Lung (tissue), 13 donors: ENCODE results near the gene KLHL21. TPM values are rescaled to one million over a fixed set of nuclear protein-coding genes. Genes with fewer than 3 reads are reported as not detected.

ENCODE experiments used
- ATAC-seq: fragments of 200-7000 bp; cut with Tn5 transposase; one replicate; pipeline ENCODE4 v1.9.1; 2020; ENCODE audit warnings: moderate number of reproducible peaks; ENCODE audit not compliant: insufficient read depth, low FRiP score
- DNase-seq, 3 donors: peaks; one replicate each; pipeline ENCODE4 v3.0.0-alpha.2; 2013 to 2017
- H3K27ac ChIP-seq, 2 donors: one replicate each; pipeline ENCODE4 v1.5.1; 2013; ENCODE audit warnings: mild to moderate bottlenecking in 2 of 2, moderate library complexity in 2 of 2, control low read depth in 1 of 2, inconsistent platforms in 1 of 2, low read depth in 1 of 2, low read length in 1 of 2
- H3K27me3 ChIP-seq, 3 donors: one replicate each; pipeline ENCODE4 v1.5.1; 2013; ENCODE audit warnings: low read length in 2 of 3; ENCODE audit not compliant: control insufficient read depth in 3 of 3, insufficient read depth in 3 of 3
- H3K36me3 ChIP-seq, 4 donors: one replicate each; pipeline ENCODE4 v1.5.1; 2013; ENCODE audit warnings: low read length in 4 of 4, mild to moderate bottlenecking in 1 of 4, moderate library complexity in 1 of 4; ENCODE audit not compliant: control insufficient read depth in 4 of 4, insufficient read depth in 4 of 4
- H3K4me1 ChIP-seq, 5 donors: one replicate each; pipeline ENCODE4 v1.5.1; 2013; ENCODE audit warnings: low read length in 5 of 5, mild to moderate bottlenecking in 2 of 5, moderate library complexity in 1 of 5; ENCODE audit not compliant: control insufficient read depth in 5 of 5, insufficient read depth in 5 of 5
- H3K4me3 ChIP-seq: one replicate; pipeline ENCODE4 v1.5.1; 2013; ENCODE audit warnings: mild to moderate bottlenecking, control low read depth, moderate library complexity
- H3K9ac ChIP-seq, 2 donors: one replicate each; pipeline ENCODE4 v1.5.1; 2013; ENCODE audit warnings: low read length in 2 of 2, control low read depth in 1 of 2; ENCODE audit not compliant: insufficient read depth in 1 of 2
- H3K9me3 ChIP-seq, 4 donors: one replicate each; pipeline ENCODE4 v1.5.1; 2013; ENCODE audit warnings: low read length in 3 of 4, mild to moderate bottlenecking in 1 of 4, moderate library complexity in 1 of 4; ENCODE audit not compliant: control insufficient read depth in 4 of 4, insufficient read depth in 3 of 4
- CTCF ChIP-seq: IDR thresholded peaks from 2 replicates; pipeline ENCODE4 v1.5.1; 2012; ENCODE audit warnings: mild to moderate bottlenecking; ENCODE audit errors: control extremely low read depth, extremely low read depth
- WGBS, 2 donors: extraction: QIAGEN DNeasy Blood & Tissue Kit; methylation state at CpG; one replicate each; pipeline ENCODE4 v1.1.7; 2013; 5-methylcytosine and 5-hydroxymethylcytosine counted together
- polyA plus RNA-seq, 2 donors: library from polyadenylated mRNA; stranded (reverse); fragments of 200-250 nt; gene quantifications; one replicate each; pipeline ENCODE4 v1.2.1, GENCODE V29; 2013
- small RNA-seq: library from RNA; depleted of rRNA; stranded (forward); fragments of <200 nt; gene quantifications from one replicate; pipeline ENCODE3, GENCODE V24; 2014; ENCODE audit warnings: low replicate concordance
- total RNA-seq, 2 donors: library from RNA; depleted of rRNA in 1 of 2; stranded (reverse); fragments of >200 nt in 1 of 2; gene quantifications; one replicate each; pipeline ENCODE4 v1.2.1, GENCODE V29; 2014 to 2021
- donor health status: control.
- donor health status: control.
- donor health status: Bipolar disorder and iron deficiency.
- donor health status: healthy.
- donor health status: DM: yes; HTN: yes; CAD: no.

Gene KLHL21
- total and polyA plus RNA-seq, 4 donors, result 9.2 to 31.3 (median 19.7) TPM

GRCh38 chr1:6544831-6545230 lies 57.8 kb downstream of the KLHL21 start:
- Histone ChIP-seq H3K9ac (no peak overlapping the region), H3K27ac (no peak overlapping the region), H3K27me3 (no peaks in the 10 kb centered on the region), H3K4me1 (peaks cover 0 to 1% (median 0%) of the 10 kb centered on the region in 5 donors), H3K9me3 (no peaks in the 10 kb centered on the region), H3K4me3 (no peak overlapping the region), H3K36me3 (peaks cover 15 to 42% (median 28%) of the 10 kb centered on the region in 4 donors)
- DNase-seq (no peak), ATAC-seq (no peak)
- 68 to 73% methylated on average over 3 of the region's 3 CpGs for WGBS, 2 donors
- no peak for TF ChIP-seq CTCF

Small RNA genes lying within 50 kb of the gene (small RNA-seq; reads per million reads assigned to genes)
- gene RNU6-731P, result not detected

Other genes starting within 250 kb of the KLHL21 start
- 10 to 100 TPM in 1 of 2 donors, 1 to 10 TPM in 1; 8.8 to 37.4 TPM for gene ACOT7, start 209.1 kb downstream of the KLHL21 start, total RNA-seq
- gene ACOT7, start 209.1 kb downstream of the KLHL21 start, polyA plus RNA-seq, result 10 to 100 TPM; 17.9 to 28.3 TPM
- gene HES2, start 182.9 kb downstream of the KLHL21 start, total RNA-seq, result 1 to 10 TPM in 1 of 2 donors, under 1 TPM in 1; 0.26 to 5.0 TPM
- gene HES2, start 182.9 kb downstream of the KLHL21 start, polyA plus RNA-seq, result 1 to 10 TPM in 1 of 2 donors, under 1 TPM in 1; 0.86 to 4.5 TPM
- gene ESPN, start 178.1 kb downstream of the KLHL21 start, total RNA-seq, result 10 to 100 TPM; 11.2 to 20.8 TPM
- gene ESPN, start 178.1 kb downstream of the KLHL21 start, polyA plus RNA-seq, result 1 to 10 TPM; 2.1 to 3.6 TPM
- 10 to 100 TPM; 11.2 to 19.8 TPM for gene TNFRSF25, start 136.7 kb downstream of the KLHL21 start, total RNA-seq
- 10 to 100 TPM in 1 of 2 donors, 1 to 10 TPM in 1; 4.9 to 12.3 TPM for gene TNFRSF25, start 136.7 kb downstream of the KLHL21 start, polyA plus RNA-seq
- 10 to 100 TPM; 11.2 to 22.9 TPM for gene PLEKHG5, start 111.2 kb downstream of the KLHL21 start, total RNA-seq
- gene PLEKHG5, start 111.2 kb downstream of the KLHL21 start, polyA plus RNA-seq, result 1 to 10 TPM; 3.4 to 8.7 TPM
- gene NOL9, start 48.4 kb downstream of the KLHL21 start, total RNA-seq, result 10 to 100 TPM; 26.4 to 29.4 TPM
- 1 to 10 TPM; 3.4 to 6.9 TPM for gene NOL9, start 48.4 kb downstream of the KLHL21 start, polyA plus RNA-seq
- under 1 TPM; 0.21 to 0.51 TPM for gene TAS1R1, start 47.6 kb downstream of the KLHL21 start, total RNA-seq
- gene TAS1R1, start 47.6 kb downstream of the KLHL21 start, polyA plus RNA-seq, result under 1 TPM; 0.02 to 0.08 TPM
- gene ZBTB48, start 22.9 kb downstream of the KLHL21 start, total RNA-seq, result 10 to 100 TPM; 21.6 to 41.3 TPM
- 10 to 100 TPM; 33.0 to 35.5 TPM for gene ZBTB48, start 22.9 kb downstream of the KLHL21 start, polyA plus RNA-seq
- gene PHF13, start 10.9 kb upstream of the KLHL21 start, total RNA-seq, result 10 to 100 TPM in 1 of 2 donors, 1 to 10 TPM in 1; 8.9 to 20.6 TPM
- gene PHF13, start 10.9 kb upstream of the KLHL21 start, polyA plus RNA-seq, result 1 to 10 TPM; 5.4 to 5.6 TPM
- 10 to 100 TPM; 12.6 to 26.5 TPM for gene THAP3, start 22.0 kb upstream of the KLHL21 start, total RNA-seq
- 10 to 100 TPM; 17.8 to 23.8 TPM for gene THAP3, start 22.0 kb upstream of the KLHL21 start, polyA plus RNA-seq
- 10 to 100 TPM; 37.7 to 43.0 TPM for gene DNAJC11, start 98.9 kb upstream of the KLHL21 start, total RNA-seq
- 10 to 100 TPM; 18.6 to 23.2 TPM for gene DNAJC11, start 98.9 kb upstream of the KLHL21 start, polyA plus RNA-seq
- gene CAMTA1, start 182.6 kb upstream of the KLHL21 start, total RNA-seq, result 10 to 100 TPM; 48.1 to 52.3 TPM
- gene CAMTA1, start 182.6 kb upstream of the KLHL21 start, polyA plus RNA-seq, result 100 to 1,000 TPM in 1 of 2 donors, 10 to 100 TPM in 1; 52.3 to 140 TPM